IMR-90 (cell line): Measurements from ENCODE around the gene FES. TPM values are rescaled to one million over a fixed set of nuclear protein-coding genes. Genes with fewer than 3 reads are reported as not detected.

ENCODE experiments used
- ATAC-seq: fragments of 200-7000 bp; cut with Tn5 transposase; 2 replicates; pipeline ENCODE4 v1.9.1; 2020; ENCODE audit warnings: low read depth, mild to moderate bottlenecking, moderate library complexity
- BruUV-seq: library from RNA; stranded (reverse); fragments of 400-500 nt; replicated peaks from 2 replicates; lab custom pipeline; 2021; lab: Mats Ljungman, UMichigan
- CTCF ChIA-PET: fragments of 300-600 bp; formaldehyde crosslinking; extraction: SDS; loops from one replicate; lab custom pipeline; 2021; ENCODE audit warnings: antibody characterized with exemption; lab: Yijun Ruan, JAX
- POLR2A ChIA-PET: fragments of 300-600 bp; sonication (Branson Sonifier 250); formaldehyde crosslinking; loops from one replicate; lab custom pipeline; 2022; ENCODE audit warnings: antibody characterized with exemption; ENCODE audit not compliant: unreplicated experiment; lab: Charles Lee
- DNase-seq: peaks from one replicate; pipeline ENCODE4 v3.0.0; 2013
- H2AFZ ChIP-seq: replicated peaks from 2 replicates; pipeline ENCODE3; 2013; ENCODE audit warnings: low read length, mild to moderate bottlenecking; ENCODE audit not compliant: poor library complexity
- H2AK5ac ChIP-seq: 2 replicates; pipeline ENCODE4 v1.6.1; 2013; ENCODE audit warnings: low read depth, low read length, inconsistent platforms
- H2AK9ac ChIP-seq: replicated peaks from 2 replicates; pipeline ENCODE3; 2013; ENCODE audit warnings: mild to moderate bottlenecking, low read depth, low read length, moderate library complexity; ENCODE audit not compliant: poor library complexity
- H2BK120ac ChIP-seq: 2 replicates; pipeline ENCODE4 v1.6.1; 2013; ENCODE audit warnings: low read depth, low read length, inconsistent platforms
- H2BK15ac ChIP-seq: 3 replicates; pipeline ENCODE4 v1.6.1; 2013; ENCODE audit warnings: low read depth, low read length, inconsistent platforms
- H2BK20ac ChIP-seq: 2 replicates; pipeline ENCODE4 v1.6.1; 2013; ENCODE audit warnings: low read depth, mild to moderate bottlenecking, inconsistent platforms, low read length, moderate library complexity
- H2BK5ac ChIP-seq: 2 replicates; pipeline ENCODE4 v1.6.1; 2013; ENCODE audit warnings: mild to moderate bottlenecking, low read depth, low read length, inconsistent platforms; ENCODE audit not compliant: poor library complexity, severe bottlenecking
- H3K14ac ChIP-seq: replicated peaks from 2 replicates; pipeline ENCODE4 v1.6.1; 2013; ENCODE audit warnings: low read depth, low read length, inconsistent platforms
- H3K18ac ChIP-seq: 2 replicates; pipeline ENCODE4 v1.6.1; 2013; ENCODE audit warnings: low read depth, low read length, control low read depth
- H3K23ac ChIP-seq: 2 replicates; pipeline ENCODE4 v1.6.1; 2013; ENCODE audit warnings: low read depth, low read length, inconsistent platforms
- H3K27ac ChIP-seq: 2 replicates; pipeline ENCODE4 v1.5.1; 2013; ENCODE audit warnings: mild to moderate bottlenecking, control low read depth, low read length; ENCODE audit not compliant: insufficient read depth
- H3K27me3 ChIP-seq: 2 replicates; pipeline ENCODE4 v1.6.1; 2013; ENCODE audit warnings: low read length; ENCODE audit not compliant: control insufficient read depth, insufficient read depth
- H3K36me3 ChIP-seq: 2 replicates; pipeline ENCODE4 v1.6.1; 2013; ENCODE audit warnings: low read length, mixed read lengths; ENCODE audit not compliant: control insufficient read depth, insufficient read depth
- H3K4ac ChIP-seq: 2 replicates; pipeline ENCODE4 v1.6.1; 2013; ENCODE audit warnings: low read depth, low read length, inconsistent platforms
- H3K4me1 ChIP-seq: 2 replicates; pipeline ENCODE4 v1.6.1; 2013; ENCODE audit warnings: low read length, mixed read lengths; ENCODE audit not compliant: control insufficient read depth, insufficient read depth
- H3K4me2 ChIP-seq: 2 replicates; pipeline ENCODE4 v1.6.1; 2013; ENCODE audit warnings: low read depth, mild to moderate bottlenecking, control low read depth, low read length, moderate library complexity
- H3K4me3 ChIP-seq: 2 replicates; pipeline ENCODE4 v1.5.1; 2013; ENCODE audit warnings: low read depth, mild to moderate bottlenecking, control low read depth, low read length, moderate library complexity; ENCODE audit not compliant: insufficient read depth
- H3K56ac ChIP-seq: 2 replicates; pipeline ENCODE4 v1.6.1; 2013; ENCODE audit warnings: low read length, inconsistent platforms; ENCODE audit not compliant: insufficient read depth; ENCODE audit errors: extremely low read depth
- H3K79me1 ChIP-seq, 2 experiments: 2 replicates each; pipeline ENCODE4 v1.6.1; 2013; ENCODE audit warnings: low read length in 2 of 2, inconsistent platforms in 1 of 2, low read depth in 1 of 2
- H3K9ac ChIP-seq: 2 replicates; pipeline ENCODE4 v1.6.1; 2013; ENCODE audit warnings: low read depth, low read length, control low read depth
- H3K9me1 ChIP-seq: 2 replicates; pipeline ENCODE4 v1.6.1; 2013; ENCODE audit warnings: low read length, inconsistent platforms; ENCODE audit not compliant: insufficient read depth
- H3K9me3 ChIP-seq: 2 replicates; pipeline ENCODE4 v1.6.1; 2013; ENCODE audit warnings: low read length; ENCODE audit not compliant: control insufficient read depth, insufficient read depth
- H4K20me1 ChIP-seq: 2 replicates; pipeline ENCODE4 v1.6.1; 2013; ENCODE audit warnings: low read length, inconsistent platforms; ENCODE audit not compliant: insufficient read depth
- H4K5ac ChIP-seq: 2 replicates; pipeline ENCODE4 v1.6.1; 2013; ENCODE audit warnings: mild to moderate bottlenecking, low read depth, low read length, control low read depth
- H4K8ac ChIP-seq, 2 experiments: 2 replicates each; pipeline ENCODE4 v1.6.1; 2013; ENCODE audit warnings: low read depth in 2 of 2, low read length in 2 of 2, control low read depth in 1 of 2, inconsistent platforms in 1 of 2
- H4K91ac ChIP-seq: 2 replicates; pipeline ENCODE4 v1.6.1; 2013; ENCODE audit warnings: low read depth, low read length, inconsistent platforms; ENCODE audit not compliant: insufficient read depth
- BHLHE40 ChIP-seq: fragments of 150-350 bp; IDR thresholded peaks from 2 replicates; pipeline ENCODE4 v1.6.1; 2016; ENCODE audit warnings: mild to moderate bottlenecking, low read depth, low read length
- FOS ChIP-seq: fragments of 150-350 bp; IDR thresholded peaks from 2 replicates; pipeline ENCODE4 v1.6.1; 2016; ENCODE audit warnings: low read depth, low read length
- MAZ ChIP-seq: IDR thresholded peaks from 2 replicates; pipeline ENCODE4 v1.6.1; 2012; ENCODE audit warnings: low read depth, mild to moderate bottlenecking, low read length, improper control_type of control experiment, moderate library complexity, borderline replicate concordance
- MXI1 ChIP-seq: IDR thresholded peaks from 2 replicates; pipeline ENCODE4 v1.6.1; 2012; ENCODE audit warnings: low read depth, mild to moderate bottlenecking, low read length, moderate library complexity, borderline replicate concordance
- POLR2A ChIP-seq: IDR thresholded peaks from 2 replicates; pipeline ENCODE4 v1.6.1; 2012; ENCODE audit warnings: mild to moderate bottlenecking, low read depth, low read length
- RCOR1 ChIP-seq: IDR thresholded peaks from 2 replicates; pipeline ENCODE4 v1.6.1; 2012; ENCODE audit warnings: mild to moderate bottlenecking, low read length, improper control_type of control experiment; ENCODE audit not compliant: insufficient replicate concordance
- WGBS, 2 experiments: methylation state at CpG; one replicate each; pipeline versions ENCODE4 v1.1.5 to v1.1.7; 2013; ENCODE audit warnings: missing lambda C conversion rate in 2 of 2; ENCODE audit not compliant: insufficient read length in 1 of 2; ENCODE audit errors: extremely low coverage in 2 of 2; 5-methylcytosine and 5-hydroxymethylcytosine counted together
- dilution Hi-C: fragments of 300-500 bp; cut with HindIII; formaldehyde crosslinking; loops from one replicate; pipeline ENCODE4 v1.14.3; 2018; ENCODE audit warnings: low sequenced_read_pairs; ENCODE audit not compliant: unreplicated experiment
- in situ Hi-C: fragments of 300-500 bp; cut with MboI; formaldehyde crosslinking; loops from 3 replicates; pipeline ENCODE4 v1.14.3; 2019; ENCODE audit warnings: low sequenced_read_pairs, inconsistent platforms, mixed read lengths
- intact Hi-C: fragments of 100-400 bp; cut with micrococcal nuclease; formaldehyde crosslinking; loops from 2 replicates; pipeline ENCODE4 v1.10.0; 2022
- polyA plus RNA-seq, 3 experiments: library from polyadenylated mRNA; depleted of rRNA; stranded (reverse); fragments of >200 nt; gene quantifications; 2 replicates each; pipeline ENCODE4 v1.2.3, GENCODE V29; 2012; ENCODE audit warnings: low replicate concordance in 1 of 3
- total RNA-seq: library from RNA; depleted of rRNA; stranded (reverse); fragments of >200 nt; gene quantifications from 2 replicates; pipeline ENCODE4 v1.2.3, GENCODE V29; 2012
- TF ChIP-seq, protein P1 (sequence below): fragments of 150-350 bp; IDR thresholded peaks from 2 replicates; pipeline ENCODE4 v1.6.1; 2016; ENCODE audit warnings: low read depth, mild to moderate bottlenecking, low read length, moderate library complexity, borderline replicate concordance

Gene FES
- total and polyA plus RNA-seq, 2 of the 4 experiments (the other 2 are of a cell fraction) = 10.5 to 11.7 TPM

DNA sequence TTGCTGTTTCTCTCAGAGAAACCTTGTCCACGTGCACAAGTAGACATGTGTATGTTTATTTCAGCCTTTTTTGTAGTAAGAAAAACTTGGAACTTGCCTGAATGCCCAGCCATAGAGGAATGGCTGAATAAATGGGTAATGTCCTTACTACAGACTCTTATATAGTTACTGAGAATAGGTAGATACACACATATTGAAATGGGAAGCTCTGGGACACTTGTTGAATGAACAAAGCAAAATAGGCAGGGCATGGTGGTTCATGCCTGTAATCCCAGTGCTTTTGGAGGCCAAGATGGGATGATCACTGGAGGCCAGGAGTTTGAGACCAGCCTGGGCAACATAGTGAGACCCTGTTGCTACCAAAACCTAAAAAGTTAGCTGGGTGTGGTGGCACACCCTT, 52.5 kb downstream of the FES start:
- Histone ChIP-seq H3K9me3 (no peaks in the 10 kb centered on the region), H4K8ac (no peak overlapping the region), H2AFZ (no peak overlapping the region), H3K56ac (no peak overlapping the region), H3K18ac (no peak overlapping the region), H2AK9ac (no peak overlapping the region), H2BK120ac (no peak overlapping the region), H4K5ac (no peak overlapping the region), H4K20me1 (peaks cover 6% of the 10 kb centered on the region; the same call in 1 of the 2 replicates), H3K27ac (no peak overlapping the region), H3K23ac (peak overlapping the region; percentile 43; the same call in 1 of the 2 replicates), H3K79me1 (peaks cover 32 to 55% of the 10 kb centered on the region in 2 experiments), H3K9ac (no peak overlapping the region), H2BK20ac (no peak overlapping the region), H2BK15ac (no peak overlapping the region), H3K4ac (no peak overlapping the region), H3K4me3 (no peak overlapping the region), H4K91ac (no peak overlapping the region), H3K4me2 (no peak overlapping the region), H3K36me3 (peaks cover 28% of the 10 kb centered on the region), H3K27me3 (no peaks in the 10 kb centered on the region), H3K4me1 (peaks cover 7% of the 10 kb centered on the region), H2BK5ac (no peak overlapping the region), H3K9me1 (peaks cover 17% of the 10 kb centered on the region), H3K14ac (no peak overlapping the region), H2AK5ac (no peak overlapping the region)
- intact Hi-C loops = no loop called here
- WGBS, 2 experiments = no CpG with 5 or more reads among the region's 1 CpG
- TF ChIP-seq RCOR1 = no peak
- TF ChIP-seq BHLHE40 = no peak
- TF ChIP-seq, protein P1, sequence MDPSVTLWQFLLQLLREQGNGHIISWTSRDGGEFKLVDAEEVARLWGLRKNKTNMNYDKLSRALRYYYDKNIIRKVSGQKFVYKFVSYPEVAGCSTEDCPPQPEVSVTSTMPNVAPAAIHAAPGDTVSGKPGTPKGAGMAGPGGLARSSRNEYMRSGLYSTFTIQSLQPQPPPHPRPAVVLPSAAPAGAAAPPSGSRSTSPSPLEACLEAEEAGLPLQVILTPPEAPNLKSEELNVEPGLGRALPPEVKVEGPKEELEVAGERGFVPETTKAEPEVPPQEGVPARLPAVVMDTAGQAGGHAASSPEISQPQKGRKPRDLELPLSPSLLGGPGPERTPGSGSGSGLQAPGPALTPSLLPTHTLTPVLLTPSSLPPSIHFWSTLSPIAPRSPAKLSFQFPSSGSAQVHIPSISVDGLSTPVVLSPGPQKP = no peak
- TF ChIP-seq POLR2A = no peak
- no peak for TF ChIP-seq MAZ
- no peak for TF ChIP-seq MXI1
- no peak for TF ChIP-seq FOS
- DNase-seq = no peak
- in situ Hi-C loops = no loop called here
- no peak for ATAC-seq
- no TSS peak for BruUV-seq
- POLR2A ChIA-PET = no interaction called here
- CTCF ChIA-PET = interaction anchor here (0.7 kb wide), 1 partner anchor 617 kb away, joined by 4 read pairs; no protein-coding TSS in a partner anchor
- dilution Hi-C loops = no loop called here
